ENCODE data around the gene LARGE1.

LARGE1 gene

GRCh38 chr22:33357981-33358399 lies 562.3 kb downstream of the LARGE1 start:
- no peak for DNase-seq (ENCODE audit: low spot score)

GRCh38 chr22:33354928-33355327 lies 565.3 kb downstream of the LARGE1 start:
- DNase-seq (ENCODE audit: low spot score), result no peak

- no peak for DNase-seq (ENCODE audit: low spot score)
These were observed 566.8 kb downstream of the LARGE1 start for GRCh38 chr22:33353502-33353901.

GRCh38 chr22:33352768-33353167 lies 567.5 kb downstream of the LARGE1 start:
- no peak for DNase-seq (ENCODE audit: low spot score)

GRCh38 chr22:33350961-33351360 lies 569.3 kb downstream of the LARGE1 start:
- no peak for DNase-seq (ENCODE audit: low spot score)

GRCh38 chr22:33350491-33350890 lies 569.8 kb downstream of the LARGE1 start:
- no peak for DNase-seq (ENCODE audit: low spot score)

- DNase-seq (ENCODE audit: low spot score), result no peak
These were observed 573.3 kb downstream of the LARGE1 start for GRCh38 chr22:33347002-33347401.

- no peak for DNase-seq (ENCODE audit: low spot score)
These were observed 578.7 kb downstream of the LARGE1 start for GRCh38 chr22:33341611-33342010.

- DNase-seq (ENCODE audit: low spot score), result no peak
These were observed 582.8 kb downstream of the LARGE1 start for GRCh38 chr22:33337524-33337923.

- DNase-seq (ENCODE audit: low spot score), result no peak
These were observed 584.5 kb downstream of the LARGE1 start for GRCh38 chr22:33335611-33336279.

GRCh38 chr22:33332538-33332937 lies 587.7 kb downstream of the LARGE1 start:
- DNase-seq (ENCODE audit: low spot score), result no peak

- DNase-seq (ENCODE audit: low spot score), result no peak
These were observed 589.3 kb downstream of the LARGE1 start for GRCh38 chr22:33331017-33331416.

- no peak for DNase-seq (ENCODE audit: low spot score)
These were observed 589.7 kb downstream of the LARGE1 start for GRCh38 chr22:33330534-33330933.

GRCh38 chr22:33329398-33329797 lies 590.9 kb downstream of the LARGE1 start:
- no peak for DNase-seq (ENCODE audit: low spot score)

- no peak for DNase-seq (ENCODE audit: low spot score)
These were observed 591.4 kb downstream of the LARGE1 start for GRCh38 chr22:33328789-33329296.

GRCh38 chr22:33327348-33327860 lies 592.9 kb downstream of the LARGE1 start:
- no peak for DNase-seq (ENCODE audit: low spot score)

- DNase-seq (ENCODE audit: low spot score), result no peak
These were observed 593.6 kb downstream of the LARGE1 start for GRCh38 chr22:33326540-33327295.

- no peak for DNase-seq (ENCODE audit: low spot score)
These were observed 594.9 kb downstream of the LARGE1 start for GRCh38 chr22:33325232-33326004.

GRCh38 chr22:33324228-33324627 lies 596.0 kb downstream of the LARGE1 start:
- DNase-seq (ENCODE audit: low spot score), result no peak

GRCh38 chr22:33321466-33321865 lies 598.8 kb downstream of the LARGE1 start:
- DNase-seq (ENCODE audit: low spot score), result no peak

- no peak for DNase-seq (ENCODE audit: low spot score)
These were observed 604.3 kb downstream of the LARGE1 start for GRCh38 chr22:33315954-33316353.

- no peak for DNase-seq (ENCODE audit: low spot score)
These were observed 605.2 kb downstream of the LARGE1 start for GRCh38 chr22:33315117-33315516.
